Stimulated activated CD4-positive, alpha-beta T cell treated with anti-CD3 and anti-CD28 coated beads, Interleukin-15, amount 100 ng/mL, for 24 hours (primary cell): ENCODE data around the gene CDKL5.

Experiments used
- DNase-seq: peaks from one replicate; pipeline ENCODE4 v3.0.0-alpha.2; 2020

Gene CDKL5

DNA sequence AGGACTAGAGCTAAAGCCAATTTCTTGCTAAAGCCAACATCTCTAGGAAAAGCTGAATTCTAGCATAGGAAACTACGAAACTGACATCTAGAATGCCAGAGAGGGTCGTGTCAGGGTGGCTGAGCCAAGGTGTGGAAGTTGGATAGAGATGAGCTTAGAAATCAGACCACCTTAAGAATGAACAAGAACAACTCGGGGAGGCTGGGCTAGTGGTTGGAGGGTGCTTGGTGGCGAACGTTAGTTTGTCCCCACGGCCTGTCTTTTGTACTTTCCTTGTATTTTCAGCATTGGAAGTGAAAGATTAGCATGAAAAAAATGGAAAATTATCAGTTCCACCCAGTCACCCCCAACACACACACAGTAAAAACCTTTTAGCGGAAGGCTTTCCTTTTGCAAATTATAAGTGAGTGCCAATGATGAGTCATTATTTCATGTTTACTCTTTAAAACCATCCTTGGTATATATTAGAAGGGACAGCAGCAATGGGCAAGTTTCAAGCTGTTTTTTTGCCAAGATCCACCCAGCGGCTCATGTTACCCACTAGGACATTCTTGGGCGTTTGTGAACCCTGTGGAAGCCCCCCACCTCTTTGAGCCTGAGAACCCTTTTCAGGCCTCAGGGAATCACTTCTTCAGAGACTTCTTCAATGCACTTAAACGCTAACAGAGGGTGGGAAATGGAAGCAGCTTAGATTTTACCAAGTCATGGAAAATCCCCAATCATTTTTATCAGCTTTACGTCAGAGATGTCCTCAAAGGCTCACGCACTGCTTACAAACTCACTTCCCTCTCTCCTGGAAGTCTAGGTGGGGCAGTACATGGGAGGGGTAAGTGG is 277.2 kb downstream of the CDKL5 start:
- no peak for DNase-seq
